ENCODE results near the gene GTF2E1. TPM values are rescaled to one million over a fixed set of nuclear protein-coding genes. Genes with fewer than 3 reads are reported as not detected.

The GTF2E1 gene
- total and polyA plus RNA-seq, 2 of the 4 experiments (the other 2 are of a cell fraction), result 8.2 to 18.5 TPM

Small RNA genes within 50 kb of the gene (microRNA-seq; reads per million reads assigned to microRNA genes)
- gene MTCO1P29 (ENCODE audit: insufficient read depth, insufficient read length) (not detected), gene MTCO2P29 (ENCODE audit: insufficient read depth, insufficient read length) (not detected)

Small RNA genes within 50 kb of the gene (small RNA-seq; reads per million reads assigned to genes)
- gene MTCO1P29 (0 to 0.08 (median 0) reads per million in 5 experiments), gene MTCO2P29 (0 reads per million in 5 experiments)

Other genes starting within 250 kb of the GTF2E1 start
- gene NDUFB4, start 146.4 kb upstream of the GTF2E1 start, total RNA-seq (2012; rRNA removed), result 53.9 and 62.8 TPM in 2 replicates
- gene NDUFB4, start 146.4 kb upstream of the GTF2E1 start, polyA plus RNA-seq (2012; rRNA removed), result 278 and 310 TPM in 2 replicates
- gene HGD, start 60.5 kb upstream of the GTF2E1 start, total RNA-seq (2012; rRNA removed), result not detected in 2 replicates
- 0.14 and 0.19 TPM in 2 replicates for gene HGD, start 60.5 kb upstream of the GTF2E1 start, polyA plus RNA-seq (2012; rRNA removed)
- gene RABL3, start 228 bp upstream of the GTF2E1 start, total RNA-seq (2012; rRNA removed), result 17.0 and 31.1 TPM in 2 replicates
- gene RABL3, start 228 bp upstream of the GTF2E1 start, polyA plus RNA-seq (2012; rRNA removed), result 4.2 and 5.3 TPM in 2 replicates
- not detected in 2 replicates for gene STXBP5L, start 165.5 kb downstream of the GTF2E1 start, total RNA-seq (2012; rRNA removed)
- not detected in 2 replicates for gene STXBP5L, start 165.5 kb downstream of the GTF2E1 start, polyA plus RNA-seq (2012; rRNA removed)

Data from IMR-90 (cell line).